Activated CD8-positive, alpha-beta T cell treated with anti-CD3 and anti-CD28 coated beads, Interleukin-2, amount 10 ng/mL, durations not matched to agents 7 days and 5 days (primary cell): ENCODE results near the gene CIB4. TPM values are rescaled to one million over a fixed set of nuclear protein-coding genes. Genes with fewer than 3 reads are reported as not detected.

Experiments used
- ATAC-seq: fragments of 150-1000 bp; cut with Tn5 transposase; one replicate; pipeline ENCODE4 v1.10.0; 2021; ENCODE audit warnings: moderate library complexity
- CTCF ChIA-PET: fragments of 350-600 bp; sonication (Branson Sonifier 250); formaldehyde crosslinking; loops from one replicate; lab custom pipeline; 2021; ENCODE audit warnings: antibody characterized with exemption; lab: Charles Lee
- POLR2A ChIA-PET: fragments of 350-600 bp; sonication (Branson Sonifier 250); formaldehyde crosslinking; loops from one replicate; lab custom pipeline; 2021; ENCODE audit warnings: antibody characterized with exemption; lab: Charles Lee
- DNase-seq: peaks from one replicate; pipeline ENCODE4 v3.0.0-alpha.2; 2020
- H3K27ac Mint-ChIP-seq: one replicate; pipeline ENCODE4 v1.8.0; 2021; ENCODE audit warnings: mild to moderate bottlenecking, mixed read lengths
- H3K27me3 Mint-ChIP-seq: one replicate; pipeline ENCODE4 v1.8.0; 2021; ENCODE audit warnings: low read depth, mixed read lengths
- H3K36me3 Mint-ChIP-seq: one replicate; pipeline ENCODE4 v1.8.0; 2021; ENCODE audit warnings: low read depth, mixed read lengths
- H3K4me1 Mint-ChIP-seq: one replicate; pipeline ENCODE4 v1.8.0; 2021; ENCODE audit warnings: low read depth, mixed read lengths
- H3K4me3 Mint-ChIP-seq: one replicate; pipeline ENCODE4 v1.8.0; 2021; ENCODE audit warnings: mild to moderate bottlenecking, mixed read lengths
- H3K9me3 Mint-ChIP-seq: one replicate; pipeline ENCODE4 v1.8.0; 2022; ENCODE audit warnings: mixed read lengths; ENCODE audit not compliant: insufficient read depth
- total RNA-seq, 2 experiments: library from RNA; stranded (reverse); gene quantifications; one replicate each; pipeline ENCODE4 v1.2.3, GENCODE V29; 2021

CIB4 gene
- total RNA-seq, 2 experiments from 2014 or later, result not detected

DNA sequence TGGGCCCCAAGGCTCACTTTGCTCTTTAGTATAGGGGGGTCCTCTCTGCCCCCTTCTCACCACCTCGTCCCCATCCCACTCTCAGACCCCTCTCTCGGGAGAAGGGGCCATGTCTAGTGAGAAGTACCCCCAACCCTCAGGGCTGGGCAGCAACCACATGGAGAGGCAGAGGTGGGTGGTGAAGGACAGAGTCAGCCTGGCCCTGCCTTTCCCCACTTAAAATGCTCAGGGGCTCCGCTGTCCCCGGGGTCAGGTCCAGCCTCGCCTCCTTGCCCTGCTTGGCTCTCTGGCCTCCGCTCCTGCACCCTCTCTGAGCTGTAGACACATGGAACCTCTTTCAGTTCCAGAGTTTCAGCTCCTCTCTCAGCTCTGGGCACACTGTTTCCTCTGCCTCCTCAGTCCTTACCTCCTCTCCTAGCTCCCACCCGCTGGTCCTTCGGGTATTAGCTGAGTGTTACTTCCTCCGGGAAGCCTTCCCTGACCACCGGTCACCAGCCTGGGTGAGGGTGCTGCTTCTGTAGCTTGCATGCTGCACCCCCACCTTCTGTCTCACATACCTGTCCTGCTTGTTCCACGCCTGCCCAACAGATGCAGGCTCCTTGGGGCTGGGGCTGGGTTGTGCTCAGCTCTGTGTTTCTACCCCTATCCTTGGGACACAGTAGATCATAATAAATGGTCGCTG, 83.8 kb downstream of the CIB4 start:
- no peak for DNase-seq
- H3K9me3 Mint-ChIP-seq, result no peaks in the 10 kb centered on the region

DNA sequence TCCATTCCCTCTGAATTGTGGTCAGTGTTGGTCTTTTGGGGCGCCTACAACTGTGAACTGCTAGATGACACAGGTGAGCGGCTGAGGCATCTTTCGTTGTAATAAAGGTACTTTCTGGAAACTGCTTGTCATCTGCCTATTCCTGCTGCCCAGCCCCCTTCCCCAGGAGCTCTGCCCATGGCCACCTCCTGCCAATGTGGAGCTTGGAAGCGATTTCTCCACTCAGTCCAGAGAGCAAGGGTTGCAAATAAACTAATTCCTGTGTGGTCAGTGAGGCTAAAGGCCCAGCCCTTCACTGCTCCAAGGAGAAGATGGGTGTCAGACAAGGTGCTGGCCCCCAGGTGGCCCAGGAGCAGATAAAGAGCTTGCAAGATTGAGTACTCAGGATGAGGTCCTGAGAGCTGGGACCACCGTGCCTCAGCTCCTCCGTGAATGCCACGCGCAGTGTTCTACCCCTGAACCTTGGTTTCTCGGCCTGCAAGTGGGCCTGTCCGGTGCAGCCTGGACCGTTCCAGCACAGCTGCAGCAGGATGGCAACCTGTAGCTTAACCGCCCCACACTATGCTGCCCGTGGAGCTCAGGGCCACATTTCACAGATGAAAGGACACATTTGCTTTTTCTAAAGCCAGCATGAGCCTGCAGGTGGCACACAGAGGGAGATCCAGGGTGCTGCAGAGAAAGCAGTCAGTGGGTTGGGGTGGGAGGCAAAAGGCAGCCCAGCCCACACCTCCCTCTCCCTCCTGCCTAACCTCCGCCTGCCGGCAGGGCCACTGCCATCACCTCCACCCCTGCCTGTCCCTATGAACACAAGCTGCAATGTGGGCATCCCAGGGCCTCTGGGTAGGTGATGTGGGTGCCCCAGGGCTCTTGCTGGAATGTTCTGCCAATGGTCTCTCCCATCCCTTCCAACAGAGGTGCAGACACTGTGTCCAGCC, 84.6 kb downstream of the CIB4 start:
- peaks cover 30% of the 10 kb centered on the region for H3K27me3 Mint-ChIP-seq
- peaks cover under 1% of the 10 kb centered on the region for H3K4me1 Mint-ChIP-seq
- H3K4me3 Mint-ChIP-seq, result no peak overlapping the region
- ATAC-seq (no peak), DNase-seq (no peak)
- ChIA-PET CTCF (no interaction called here), POLR2A (interaction anchor here (0.8 kb wide), 1 partner anchor 31 kb away, joined by 3 read pairs; no protein-coding TSS in a partner anchor)
- no peak overlapping the region for H3K27ac Mint-ChIP-seq
- H3K9me3 Mint-ChIP-seq, result no peaks in the 10 kb centered on the region
- H3K36me3 Mint-ChIP-seq, result no peaks in the 10 kb centered on the region

More for the DNA sequence above, 83.8 kb downstream of the CIB4 start:
- CTCF ChIA-PET, result interaction anchor here (3.4 kb wide), 1 partner anchor 21 kb away, joined by 12 read pairs; no protein-coding TSS in a partner anchor
- POLR2A ChIA-PET, result interaction anchor here (0.8 kb wide), 1 partner anchor 30 kb away, joined by 3 read pairs; no protein-coding TSS in a partner anchor
- peaks cover 36% of the 10 kb centered on the region for H3K27me3 Mint-ChIP-seq
- ATAC-seq, result no peak
- H3K4me1 Mint-ChIP-seq, result peaks cover 7% of the 10 kb centered on the region
- no peaks in the 10 kb centered on the region for H3K36me3 Mint-ChIP-seq
- H3K4me3 Mint-ChIP-seq, result no peak overlapping the region
- no peak overlapping the region for H3K27ac Mint-ChIP-seq

DNA sequence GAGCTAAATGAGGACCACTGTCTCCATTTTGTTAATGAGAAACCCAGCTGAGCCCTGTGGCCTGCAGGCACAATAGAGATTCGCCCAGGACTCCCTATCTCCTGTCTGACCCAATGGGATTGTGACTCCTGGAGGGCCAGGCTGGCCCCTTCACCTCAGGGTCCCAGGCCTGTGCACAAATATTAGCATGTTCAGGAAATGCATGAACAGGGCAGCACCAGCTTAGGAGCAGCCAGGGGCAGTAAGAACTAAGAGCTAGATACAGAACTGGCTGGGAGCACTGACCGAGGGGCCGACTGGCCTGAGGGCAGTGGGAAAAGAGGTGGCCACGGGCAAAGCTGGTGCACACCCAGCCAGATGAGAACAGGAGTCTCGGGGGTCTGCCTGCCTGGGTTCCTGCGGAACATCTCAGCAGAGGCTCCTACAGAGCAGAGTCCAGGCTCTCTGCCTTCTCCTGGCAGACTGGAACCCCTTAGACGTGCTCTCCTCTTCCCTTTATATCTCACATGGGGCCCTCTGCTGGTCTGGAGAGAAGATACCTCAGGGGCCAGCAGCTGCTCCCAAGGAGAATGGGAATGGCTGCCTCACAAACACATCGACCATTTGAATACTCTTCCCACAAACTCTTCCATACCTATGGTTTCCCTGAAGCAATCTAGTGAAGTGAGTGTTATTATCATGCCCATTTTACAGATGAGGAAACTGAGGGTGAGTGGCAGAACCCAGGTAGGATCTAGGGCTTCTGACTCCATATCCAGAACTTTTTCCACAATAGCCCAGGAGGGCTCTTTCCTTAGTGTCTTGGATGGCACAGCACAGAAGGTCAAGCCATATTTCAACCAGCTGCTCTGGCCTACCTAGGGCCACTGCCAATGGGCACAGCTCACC, 85.7 kb downstream of the CIB4 start:
- ChIA-PET POLR2A (no interaction called here), CTCF (interaction anchor here (1.4 kb wide), 1 partner anchor 23 kb away, joined by 3 read pairs; no protein-coding TSS in a partner anchor)
- peaks cover 28% of the 10 kb centered on the region for H3K27me3 Mint-ChIP-seq
- DNase-seq, result no peak
- H3K9me3 Mint-ChIP-seq, result no peaks in the 10 kb centered on the region
- no peak for ATAC-seq
- no peaks in the 10 kb centered on the region for H3K4me1 Mint-ChIP-seq
- no peak overlapping the region for H3K27ac Mint-ChIP-seq
- H3K36me3 Mint-ChIP-seq, result no peaks in the 10 kb centered on the region
- H3K4me3 Mint-ChIP-seq, result no peak overlapping the region

DNA sequence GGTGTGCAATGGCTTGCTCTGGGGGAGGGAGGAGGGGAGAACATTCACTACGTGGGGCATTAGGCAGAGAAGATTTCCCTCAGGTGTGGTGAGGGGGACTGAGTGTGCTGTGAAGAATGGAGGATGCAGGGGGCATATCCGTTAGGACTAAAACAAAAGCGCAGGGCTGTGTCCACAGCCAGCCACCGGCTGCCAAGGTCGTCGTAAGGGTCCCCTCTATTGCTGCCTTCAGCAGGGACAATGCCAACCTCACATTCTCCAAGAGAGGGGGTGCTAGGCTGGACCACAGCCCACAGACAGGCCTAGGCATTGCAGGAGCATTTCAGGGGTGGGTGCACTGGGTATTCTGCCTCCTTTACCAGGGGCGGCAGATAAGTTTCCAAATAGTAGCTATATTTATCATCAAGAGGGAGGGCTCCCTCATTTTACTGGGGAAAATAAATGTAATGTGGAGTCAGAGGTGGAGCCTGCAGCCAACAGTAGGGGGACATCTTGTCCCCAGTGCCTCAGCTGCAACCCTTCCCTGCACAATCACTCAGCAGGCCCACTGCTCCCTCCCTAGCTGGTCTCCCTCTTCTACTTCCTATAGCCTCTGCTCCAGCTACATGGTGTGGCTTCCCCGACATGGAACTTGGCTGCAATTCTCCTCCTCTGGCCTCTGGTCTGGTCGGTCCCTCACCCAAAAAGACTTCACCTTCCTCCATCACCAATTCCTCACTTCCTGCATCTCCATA, 88.4 kb downstream of the CIB4 start:
- Mint-ChIP-seq H3K36me3 (no peaks in the 10 kb centered on the region), H3K9me3 (no peaks in the 10 kb centered on the region), H3K27me3 (peaks cover 16% of the 10 kb centered on the region), H3K27ac (no peak overlapping the region), H3K4me1 (no peaks in the 10 kb centered on the region), H3K4me3 (no peak overlapping the region)
- DNase-seq, result no peak
- CTCF ChIA-PET, result interaction anchor here (1.1 to 1.5 kb wide), 2 partner anchors 49 to 192 kb away, joined by 3 to 4 read pairs; no protein-coding TSS in a partner anchor
- ATAC-seq, result no peak
- POLR2A ChIA-PET, result no interaction called here

DNA sequence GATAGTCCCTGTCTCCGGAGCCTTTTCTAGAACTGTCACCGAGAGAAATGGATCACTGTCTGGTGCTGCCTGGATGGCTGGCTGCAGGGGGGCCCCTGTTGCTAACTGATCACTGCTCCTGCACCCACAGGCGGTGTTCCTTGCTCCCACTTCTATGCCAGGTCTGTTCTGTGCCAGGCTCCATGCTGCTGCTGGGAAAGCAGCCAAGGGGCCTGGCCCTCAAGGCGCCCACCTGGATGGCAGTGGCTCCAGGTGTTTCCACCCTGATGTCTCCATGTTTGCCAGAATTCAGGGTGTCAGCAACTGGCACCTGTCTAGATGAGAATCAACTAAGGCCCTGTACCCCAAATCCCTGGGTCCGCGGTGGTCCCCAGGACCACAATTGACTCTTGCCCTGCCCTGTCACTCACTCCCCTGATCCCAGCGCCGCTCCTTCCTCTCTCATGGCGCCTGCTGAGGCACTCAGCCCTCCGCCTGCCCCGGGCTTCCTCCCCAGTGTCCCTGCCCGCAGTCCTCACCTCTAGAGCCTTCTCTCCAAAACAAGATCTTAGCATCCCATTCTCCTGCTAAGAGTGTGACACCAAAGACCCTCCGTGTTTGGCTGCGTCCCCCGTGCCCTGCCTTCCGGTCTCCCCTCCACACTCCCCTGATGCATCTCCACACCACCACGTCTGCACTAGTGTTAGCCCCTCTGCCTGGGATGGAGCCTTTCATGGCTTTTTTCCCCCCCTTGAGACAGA, 90.7 kb downstream of the CIB4 start:
- Mint-ChIP-seq H3K27me3 (peaks cover 17% of the 10 kb centered on the region), H3K27ac (no peak overlapping the region), H3K4me3 (no peak overlapping the region), H3K4me1 (no peaks in the 10 kb centered on the region), H3K9me3 (no peaks in the 10 kb centered on the region), H3K36me3 (no peaks in the 10 kb centered on the region)
- POLR2A ChIA-PET, result no interaction called here
- ATAC-seq (no peak), DNase-seq (no peak)
- CTCF ChIA-PET, result interaction anchor here (1.5 kb wide), 1 partner anchor 28 kb away, joined by 5 read pairs; no protein-coding TSS in a partner anchor

DNA sequence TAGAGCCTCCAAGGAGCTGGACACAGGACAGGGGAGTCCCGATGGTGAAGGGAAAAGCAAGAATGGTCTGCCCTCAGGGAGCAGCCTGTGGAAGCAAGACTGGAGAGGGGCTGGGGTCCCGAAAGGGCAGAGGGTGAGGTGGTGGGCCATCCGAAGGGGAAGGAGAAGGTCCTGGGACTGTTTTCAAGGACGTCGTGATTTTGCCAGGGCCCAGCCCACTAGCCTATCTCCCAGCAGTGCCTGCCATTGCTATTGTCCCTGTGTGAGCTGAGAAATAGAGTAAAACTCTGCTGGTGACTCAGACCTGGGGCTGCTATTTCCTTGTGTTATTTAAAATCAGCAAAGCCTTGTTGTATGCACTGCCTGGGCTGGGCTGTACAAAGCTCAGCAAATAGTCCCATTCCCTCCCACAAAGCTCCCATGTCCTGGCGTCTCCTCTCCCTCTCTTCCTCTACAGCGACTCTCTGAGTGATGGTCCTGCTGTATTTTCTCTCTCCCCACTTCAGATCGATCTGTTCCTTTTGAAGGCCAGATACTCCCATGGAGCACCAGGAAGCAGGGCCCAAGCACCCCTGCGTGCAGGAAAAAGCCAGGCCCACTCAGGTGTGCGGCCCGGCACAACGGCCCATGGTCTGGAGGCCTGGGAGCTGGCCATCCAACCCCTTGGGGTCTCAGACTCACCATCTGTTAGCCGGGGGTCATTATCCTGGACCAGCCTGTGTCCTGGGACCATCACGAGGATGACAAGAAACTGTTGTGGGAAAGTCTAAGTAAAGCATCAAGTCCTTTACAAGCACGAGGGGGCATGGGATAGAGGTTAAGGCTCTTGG, 98.3 kb downstream of the CIB4 start:
- ATAC-seq, result no peak
- peaks cover 16% of the 10 kb centered on the region for H3K27me3 Mint-ChIP-seq
- no peak for DNase-seq
- H3K4me3 Mint-ChIP-seq, result no peak overlapping the region
- ChIA-PET CTCF (interaction anchor here (1.6 kb wide), 1 partner anchor 40 kb away, joined by 4 read pairs; no protein-coding TSS in a partner anchor), POLR2A (no interaction called here)
- no peak overlapping the region for H3K27ac Mint-ChIP-seq
- H3K36me3 Mint-ChIP-seq, result no peaks in the 10 kb centered on the region
- H3K4me1 Mint-ChIP-seq, result no peaks in the 10 kb centered on the region
- H3K9me3 Mint-ChIP-seq, result no peaks in the 10 kb centered on the region

DNA sequence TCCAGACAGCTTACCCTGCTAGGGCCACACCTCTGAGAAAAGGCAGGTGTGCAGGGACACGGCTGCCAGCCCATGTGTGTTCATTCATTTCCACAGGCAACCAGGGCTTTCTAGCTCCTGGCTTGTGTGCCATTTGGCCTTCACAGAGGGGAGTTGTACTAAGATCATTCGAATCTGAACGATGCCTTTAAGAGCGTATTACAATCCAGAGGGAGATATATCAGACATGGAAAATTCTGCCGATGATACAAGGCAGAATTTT, 99.0 kb downstream of the CIB4 start:
- no peak for DNase-seq

DNA sequence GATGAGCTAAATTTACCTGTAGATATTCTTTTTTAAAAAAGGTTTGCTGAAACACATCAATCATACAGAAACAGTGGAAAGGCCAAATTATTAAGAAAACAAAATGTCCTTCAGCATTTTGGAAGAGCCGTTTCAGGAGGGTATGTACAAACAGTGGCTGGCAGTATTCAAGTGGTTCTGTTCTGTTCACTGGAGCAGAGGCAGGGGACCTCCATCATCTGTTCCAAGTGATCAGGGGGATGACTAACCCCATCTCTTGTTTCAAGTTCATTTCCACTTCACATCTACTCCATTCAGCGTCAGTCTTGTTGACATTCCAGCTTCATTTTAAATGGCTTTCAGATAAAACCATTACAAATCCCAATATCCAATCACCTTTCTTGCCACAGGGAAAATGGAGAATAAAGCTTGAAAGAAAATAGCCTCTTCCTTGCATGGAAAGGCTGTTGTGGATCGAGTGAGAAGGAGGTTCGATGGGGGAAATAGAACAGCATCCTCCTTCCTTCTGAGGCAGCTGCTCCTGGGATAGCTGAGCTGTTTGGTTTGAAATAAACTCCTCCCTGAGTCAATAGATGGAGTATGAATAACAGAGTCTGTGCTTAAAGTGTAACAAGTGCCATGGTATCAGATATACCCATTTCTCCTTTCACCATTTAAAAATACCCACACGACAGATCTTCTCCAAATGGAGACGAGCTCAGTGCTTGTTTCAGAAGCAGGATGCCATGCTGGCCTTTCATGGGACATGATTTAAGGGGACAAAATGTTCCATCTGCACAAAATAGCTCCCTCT, 99.6 kb downstream of the CIB4 start:
- no peak overlapping the region for H3K4me3 Mint-ChIP-seq
- H3K27ac Mint-ChIP-seq, result no peak overlapping the region
- DNase-seq (no peak), ATAC-seq (no peak)
- H3K36me3 Mint-ChIP-seq, result no peaks in the 10 kb centered on the region
- no peaks in the 10 kb centered on the region for H3K9me3 Mint-ChIP-seq
- ChIA-PET CTCF (interaction anchor here (0.8 to 1.9 kb wide), 5 partner anchors 21 to 39 kb away, joined by 3 to 6 read pairs (median 4); no protein-coding TSS in a partner anchor), POLR2A (no interaction called here)
- peaks cover 12% of the 10 kb centered on the region for H3K27me3 Mint-ChIP-seq
- no peaks in the 10 kb centered on the region for H3K4me1 Mint-ChIP-seq

More for the DNA sequence above, 99.0 kb downstream of the CIB4 start:
- ChIA-PET CTCF (interaction anchor here (0.9 to 1.6 kb wide), 3 partner anchors 21 to 39 kb away, joined by 3 to 4 read pairs (median 4); no protein-coding TSS in a partner anchor), POLR2A (no interaction called here)
- Mint-ChIP-seq H3K4me3 (no peak overlapping the region), H3K36me3 (no peaks in the 10 kb centered on the region), H3K27me3 (peaks cover 13% of the 10 kb centered on the region), H3K4me1 (no peaks in the 10 kb centered on the region), H3K9me3 (no peaks in the 10 kb centered on the region), H3K27ac (no peak overlapping the region)
- ATAC-seq, result no peak

DNA sequence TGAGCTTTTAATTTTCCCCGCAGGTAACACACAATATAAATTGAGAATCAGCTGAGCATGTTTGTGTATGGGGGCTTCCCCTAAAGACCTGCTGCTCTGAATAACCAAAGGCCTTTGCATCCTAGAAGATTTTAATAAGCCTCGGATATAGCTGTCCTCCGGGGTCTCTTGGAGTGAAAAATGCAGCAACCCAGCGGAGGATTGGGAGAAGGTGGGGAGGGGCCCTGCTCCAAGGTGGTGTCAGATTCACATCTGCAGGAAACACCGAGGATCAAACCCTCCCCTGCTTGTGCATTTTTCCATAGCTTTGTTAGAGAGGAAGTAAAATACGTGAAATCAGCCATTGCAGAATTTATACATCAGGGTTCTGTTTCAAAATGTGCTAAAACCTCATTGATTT, 100.2 kb downstream of the CIB4 start:
- ChIA-PET CTCF (interaction anchor here (0.8 to 1.9 kb wide), 5 partner anchors 20 to 38 kb away, joined by 3 to 6 read pairs (median 4); no protein-coding TSS in a partner anchor), POLR2A (no interaction called here)
- peaks cover 10% of the 10 kb centered on the region for H3K27me3 Mint-ChIP-seq
- no peak overlapping the region for H3K27ac Mint-ChIP-seq
- no peak overlapping the region for H3K4me3 Mint-ChIP-seq
- H3K4me1 Mint-ChIP-seq, result no peaks in the 10 kb centered on the region
- H3K36me3 Mint-ChIP-seq, result no peaks in the 10 kb centered on the region
- no peak for DNase-seq
- H3K9me3 Mint-ChIP-seq, result no peaks in the 10 kb centered on the region
- no peak for ATAC-seq
